ENCODE results near the gene ATF6B. TPM values are rescaled to one million over a fixed set of nuclear protein-coding genes. Genes with fewer than 3 reads are reported as not detected.

The ATF6B gene
- total RNA-seq, 1 donor from 2014 or later, result 88.4 TPM

- intact Hi-C loops (cut with DNase I), result no loop called here
- no peak for DNase-seq (ENCODE audit: low spot score)
- no peak for ATAC-seq
These were observed 12.5 kb upstream of the ATF6B start for GRCh38 chr6:32140420-32141046.

DNA sequence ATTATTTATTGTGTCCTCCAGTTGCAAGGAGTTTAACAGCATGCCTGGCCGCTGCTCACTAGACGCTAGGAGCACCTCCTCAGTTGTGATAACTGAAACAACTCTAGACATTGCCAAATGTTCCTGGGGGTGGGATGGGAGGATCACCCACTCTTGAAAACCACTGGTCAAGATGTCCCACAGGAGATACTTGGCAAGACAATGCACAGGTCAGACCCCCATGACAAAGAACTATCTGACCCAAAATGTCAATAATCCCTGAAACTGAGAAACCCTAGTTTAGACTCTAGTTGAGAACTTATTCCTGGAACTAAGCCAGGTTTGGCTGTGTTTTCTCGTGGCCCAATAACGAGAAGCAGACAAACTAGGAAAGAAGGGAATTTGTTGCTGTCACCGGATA lies 11.5 kb upstream of the ATF6B start:
- DNase-seq (ENCODE audit: low spot score), result no peak
- ATAC-seq, result no peak
- intact Hi-C loops (cut with DNase I), result no loop called here

DNA sequence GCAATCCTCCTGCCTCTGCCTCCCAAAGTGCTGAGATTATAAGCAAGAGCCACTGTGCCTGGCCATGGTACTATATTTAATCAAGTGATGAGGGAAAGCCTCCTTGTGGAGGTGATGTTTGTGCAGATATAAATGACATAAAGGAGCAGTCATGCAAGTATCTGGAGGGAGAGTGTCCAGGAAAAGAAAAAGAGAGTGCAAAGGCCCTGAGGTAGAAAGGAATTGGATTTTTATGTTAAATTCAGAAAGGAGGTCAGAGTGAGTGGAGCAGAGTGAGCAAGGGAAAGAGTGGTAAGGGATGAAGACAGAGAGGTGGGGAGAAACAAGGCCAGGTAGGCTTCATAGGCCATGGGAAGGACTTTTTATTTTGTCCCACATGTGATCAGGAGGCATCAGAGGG lies 9.4 kb upstream of the ATF6B start:
- no peak for DNase-seq (ENCODE audit: low spot score)
- intact Hi-C loops (cut with DNase I), result no loop called here
- no peak for ATAC-seq

DNA sequence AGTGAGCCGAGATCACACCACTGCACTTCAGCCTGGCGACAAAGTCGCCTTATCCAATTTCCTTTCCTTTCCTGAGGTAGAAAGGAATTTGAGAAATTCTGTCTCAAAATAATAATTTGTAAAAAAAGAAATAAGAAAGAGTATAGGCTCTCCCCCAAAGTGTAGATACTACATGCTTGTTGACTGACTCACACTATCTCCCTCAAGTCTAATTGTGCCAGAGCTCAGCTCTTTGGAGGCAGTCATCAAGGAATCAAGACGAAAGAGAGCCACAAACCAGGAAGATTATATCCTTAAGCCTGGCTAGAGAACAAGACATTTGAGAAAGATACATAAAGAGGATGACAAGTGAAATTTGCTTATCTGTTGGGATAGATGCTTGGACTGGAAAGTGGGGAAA lies 5.7 kb upstream of the ATF6B start:
- ATAC-seq, result no peak
- DNase-seq (ENCODE audit: low spot score), result no peak
- intact Hi-C loops (cut with DNase I), result no loop called here

DNA sequence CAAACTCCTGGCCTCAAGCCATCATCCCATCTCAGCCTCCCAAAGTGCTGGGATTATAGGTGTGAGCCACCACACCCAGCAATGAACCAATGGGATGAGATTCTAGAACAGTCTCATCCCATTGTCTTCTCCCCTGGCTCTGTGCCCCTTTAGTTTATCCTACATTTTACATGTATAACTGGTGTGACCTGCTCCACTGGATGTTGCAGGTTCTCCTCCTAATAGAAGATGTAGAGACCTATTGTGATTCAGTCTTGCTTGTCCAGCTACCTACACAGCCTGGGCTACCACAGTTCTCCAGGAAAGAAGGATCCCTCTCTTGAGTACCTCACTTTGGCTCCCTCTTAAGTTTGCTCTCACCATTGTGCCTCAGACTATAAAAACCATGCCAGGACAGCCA lies 4.1 kb upstream of the ATF6B start:
- no peak for ATAC-seq
- no peak for DNase-seq (ENCODE audit: low spot score)
- intact Hi-C loops (cut with DNase I), result no loop called here

DNA sequence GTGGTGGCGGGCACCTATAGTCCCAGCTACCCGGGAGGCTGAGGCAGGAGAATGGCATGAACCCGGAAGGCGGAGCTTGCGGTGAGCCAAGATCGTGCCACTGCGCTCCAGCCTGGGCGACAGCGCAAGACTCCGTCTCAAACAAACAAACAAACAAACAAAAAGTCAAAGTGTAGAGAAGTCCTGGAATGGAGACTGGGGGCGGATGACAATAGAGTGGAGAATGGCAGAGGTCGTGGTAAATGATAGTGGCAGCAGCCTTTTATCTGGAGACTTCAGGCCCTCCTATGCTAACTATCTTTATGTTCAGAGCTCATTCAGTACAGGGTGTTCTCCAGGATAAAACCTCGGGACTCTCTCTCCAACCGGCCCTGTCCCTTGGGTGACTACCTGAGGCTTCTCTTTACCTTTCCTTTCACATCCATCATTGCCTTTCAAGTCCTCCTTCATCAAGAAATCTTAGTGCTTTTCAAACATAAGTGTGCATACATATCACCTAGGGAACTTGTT lies 3.4 kb upstream of the ATF6B start:
- no peak for DNase-seq (ENCODE audit: low spot score)
- ATAC-seq, result no peak
- intact Hi-C loops (cut with DNase I), result no loop called here

- intact Hi-C loops (cut with DNase I), result no loop called here
- ATAC-seq, result peak; percentile 65
- DNase-seq (ENCODE audit: low spot score), result no peak
These were observed 1.4 kb upstream of the ATF6B start for GRCh38 chr6:32129297-32130088.

DNA sequence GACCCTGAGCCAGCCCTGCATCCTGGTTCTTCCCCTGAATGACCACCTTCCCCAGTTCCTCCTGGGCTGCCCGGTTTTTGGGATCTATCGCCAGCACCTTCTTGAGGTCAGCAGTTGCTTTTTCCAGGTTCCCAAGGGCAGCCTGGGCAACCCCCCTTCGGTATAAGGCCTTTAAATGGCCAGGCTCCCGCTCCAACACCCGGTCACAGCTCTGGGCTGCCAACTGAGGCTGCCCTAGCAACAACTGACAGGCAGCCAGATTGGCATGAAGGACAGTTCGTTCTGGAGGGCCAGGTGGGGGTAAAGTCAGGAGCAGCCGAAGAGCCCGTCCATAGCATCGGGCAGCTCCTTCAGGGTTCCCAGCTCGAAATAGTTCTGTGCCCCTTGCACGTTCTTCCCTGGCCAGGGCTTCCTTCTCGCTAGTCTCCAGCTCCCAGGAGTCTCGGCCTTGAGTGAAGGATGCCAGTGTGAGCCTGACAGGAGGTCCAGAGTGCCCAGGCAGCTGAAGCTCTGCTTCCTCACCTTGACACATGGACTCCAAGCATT lies 778 bp upstream of the ATF6B start:
- intact Hi-C loops (cut with DNase I), result no loop called here
- DNase-seq (ENCODE audit: low spot score) (peak; percentile 66), ATAC-seq (no peak)

- no peak for ATAC-seq
- no peak for DNase-seq (ENCODE audit: low spot score)
- intact Hi-C loops (cut with DNase I), result no loop called here
These were observed 683 bp downstream of the ATF6B start for GRCh38 chr6:32127409-32127716.

DNA sequence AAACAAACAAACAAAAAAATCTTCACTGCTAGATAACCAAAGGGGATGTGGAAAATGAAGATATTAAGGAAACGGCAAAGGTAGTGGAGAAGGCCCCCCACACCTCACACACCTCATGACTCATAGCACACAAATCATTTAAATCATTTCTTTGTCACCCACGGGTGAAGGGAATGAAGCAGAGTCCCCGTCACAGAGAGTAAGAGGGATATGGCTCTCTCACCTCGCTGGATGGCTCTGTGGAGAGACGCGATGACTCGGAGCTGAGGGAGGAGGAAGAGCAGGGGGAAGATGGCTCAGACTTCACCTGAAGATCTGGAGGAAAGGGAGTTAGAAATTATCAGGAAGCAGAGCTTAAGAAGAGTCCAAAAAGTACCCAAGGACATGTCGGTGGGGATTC lies 1.2 kb downstream of the ATF6B start:
- DNase-seq (ENCODE audit: low spot score) (no peak), ATAC-seq (no peak)
- intact Hi-C loops (cut with DNase I), result no loop called here

- ATAC-seq (no peak), DNase-seq (ENCODE audit: low spot score) (no peak)
- intact Hi-C loops (cut with DNase I), result no loop called here
These were observed 4.4 kb downstream of the ATF6B start for GRCh38 chr6:32123681-32124080.

DNA sequence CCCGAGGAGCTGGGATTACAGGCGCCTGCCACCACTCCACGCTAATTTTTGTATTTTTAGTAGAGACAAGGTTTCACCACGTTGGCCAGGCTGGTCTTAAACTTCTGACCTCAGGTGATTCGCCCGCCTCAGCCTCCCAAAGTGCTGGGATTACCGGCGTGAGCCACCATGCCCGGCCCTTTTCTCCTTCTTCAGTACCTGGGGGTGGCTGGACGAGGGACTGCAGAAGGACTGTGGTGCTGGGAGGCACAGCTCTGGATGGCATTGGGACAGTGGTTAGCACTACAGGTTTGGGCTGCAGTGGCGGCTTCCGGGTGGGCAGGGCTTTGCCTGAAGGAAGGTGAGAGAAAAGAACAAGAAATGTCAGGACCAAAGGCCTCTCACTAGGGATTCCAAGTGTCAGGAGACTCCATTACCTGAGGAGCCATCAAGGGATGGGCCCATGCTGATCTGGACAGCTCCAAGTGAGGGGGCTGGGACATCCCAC lies 7.4 kb downstream of the ATF6B start:
- ATAC-seq (no peak), DNase-seq (ENCODE audit: low spot score) (no peak)
- intact Hi-C loops (cut with DNase I), result no loop called here

DNA sequence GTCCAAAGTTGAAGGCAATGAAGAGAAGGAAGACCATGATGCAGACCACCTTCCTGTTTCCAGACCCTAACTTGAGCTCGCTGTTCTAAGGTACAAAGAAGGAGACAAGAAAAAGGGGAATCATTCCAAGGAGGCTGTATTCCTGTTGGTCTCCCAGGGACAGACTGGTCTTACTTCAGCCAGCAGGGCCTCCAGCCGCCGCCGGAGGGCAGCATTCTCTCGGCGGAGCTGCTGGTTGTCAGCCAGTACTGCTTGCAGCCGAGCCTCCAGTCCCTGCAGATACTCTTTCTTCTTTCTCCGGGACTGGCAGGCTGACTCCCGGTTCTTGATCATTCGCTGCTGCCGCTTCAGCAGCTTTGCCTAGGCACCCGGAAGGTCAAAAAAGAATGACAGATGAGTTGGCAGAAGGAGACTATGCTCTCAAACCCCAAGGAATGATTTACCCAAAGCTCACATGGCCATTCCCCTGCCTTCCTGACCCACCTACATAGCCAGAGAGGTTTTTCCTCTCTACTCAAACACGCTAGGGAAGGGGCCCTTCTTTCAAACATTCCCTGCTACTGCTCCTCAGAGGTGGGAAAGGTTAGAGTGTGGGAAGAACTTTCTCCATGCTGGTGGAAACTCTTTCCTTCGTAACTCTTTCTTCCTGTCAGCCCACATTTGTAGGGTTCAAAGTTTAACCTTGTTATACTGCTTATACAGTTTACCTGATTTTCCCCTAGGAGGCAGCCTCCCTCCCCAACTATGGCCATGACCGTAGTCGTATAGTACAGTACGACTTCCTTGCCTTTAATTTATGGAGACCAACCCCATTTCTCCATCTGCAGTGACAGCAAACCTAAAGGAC lies 9.0 kb downstream of the ATF6B start:
- ATAC-seq (peak; percentile 67), DNase-seq (ENCODE audit: low spot score) (peak; percentile 92)
- intact Hi-C loops (cut with DNase I), result no loop called here

DNA sequence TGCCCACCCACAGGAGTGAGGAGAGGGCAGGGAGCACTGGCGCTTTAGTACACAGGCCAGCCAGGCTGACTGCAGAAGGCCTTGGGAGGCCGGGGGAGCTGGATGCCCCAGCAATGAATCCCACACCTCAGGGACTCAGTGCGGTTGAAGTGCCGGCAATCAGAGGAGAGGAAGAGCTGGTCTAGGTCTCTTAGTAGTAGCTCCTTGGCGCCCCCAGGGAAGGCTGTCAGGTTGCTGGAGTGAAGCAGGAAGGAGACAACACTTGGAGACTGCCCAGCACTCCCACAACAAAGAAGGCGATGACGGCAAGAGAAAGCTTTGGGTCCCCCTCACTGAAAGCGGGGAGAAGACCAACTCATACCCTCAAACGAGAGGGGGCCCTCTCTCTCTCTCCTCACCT lies 10.6 kb downstream of the ATF6B start:
- DNase-seq (ENCODE audit: low spot score) (no peak), ATAC-seq (no peak)
- intact Hi-C loops (cut with DNase I), result no loop called here

GRCh38 chr6:32116674-32117073 lies 11.4 kb downstream of the ATF6B start:
- DNase-seq (ENCODE audit: low spot score), result no peak
- no peak for ATAC-seq
- intact Hi-C loops (cut with DNase I), result no loop called here

DNA sequence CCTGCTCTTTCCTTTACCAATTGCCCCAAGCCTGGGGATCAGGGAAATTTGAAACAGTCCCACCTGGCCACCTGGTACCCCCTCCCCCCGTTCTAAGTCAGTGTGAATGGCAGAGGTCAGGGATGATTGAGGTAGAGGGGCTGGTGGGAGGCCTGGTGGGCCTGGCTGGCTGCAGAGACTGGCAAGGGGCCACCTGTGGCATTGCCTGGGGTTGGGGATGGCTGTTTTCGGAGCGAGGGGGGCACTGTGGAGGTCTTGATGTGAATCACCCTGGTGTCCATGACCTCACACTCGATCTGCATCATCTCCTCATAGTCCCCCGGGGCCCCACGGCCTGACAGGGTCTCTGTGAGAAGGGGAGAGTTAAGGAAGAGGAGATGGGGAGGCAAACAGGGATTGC lies 12.4 kb downstream of the ATF6B start:
- intact Hi-C loops (cut with DNase I), result no loop called here
- DNase-seq (ENCODE audit: low spot score), result peak; percentile 63
- no peak for ATAC-seq

- DNase-seq (ENCODE audit: low spot score) (no peak), ATAC-seq (no peak)
- intact Hi-C loops (cut with DNase I), result no loop called here
These were observed 13.2 kb downstream of the ATF6B start for GRCh38 chr6:32114796-32115195.

DNA sequence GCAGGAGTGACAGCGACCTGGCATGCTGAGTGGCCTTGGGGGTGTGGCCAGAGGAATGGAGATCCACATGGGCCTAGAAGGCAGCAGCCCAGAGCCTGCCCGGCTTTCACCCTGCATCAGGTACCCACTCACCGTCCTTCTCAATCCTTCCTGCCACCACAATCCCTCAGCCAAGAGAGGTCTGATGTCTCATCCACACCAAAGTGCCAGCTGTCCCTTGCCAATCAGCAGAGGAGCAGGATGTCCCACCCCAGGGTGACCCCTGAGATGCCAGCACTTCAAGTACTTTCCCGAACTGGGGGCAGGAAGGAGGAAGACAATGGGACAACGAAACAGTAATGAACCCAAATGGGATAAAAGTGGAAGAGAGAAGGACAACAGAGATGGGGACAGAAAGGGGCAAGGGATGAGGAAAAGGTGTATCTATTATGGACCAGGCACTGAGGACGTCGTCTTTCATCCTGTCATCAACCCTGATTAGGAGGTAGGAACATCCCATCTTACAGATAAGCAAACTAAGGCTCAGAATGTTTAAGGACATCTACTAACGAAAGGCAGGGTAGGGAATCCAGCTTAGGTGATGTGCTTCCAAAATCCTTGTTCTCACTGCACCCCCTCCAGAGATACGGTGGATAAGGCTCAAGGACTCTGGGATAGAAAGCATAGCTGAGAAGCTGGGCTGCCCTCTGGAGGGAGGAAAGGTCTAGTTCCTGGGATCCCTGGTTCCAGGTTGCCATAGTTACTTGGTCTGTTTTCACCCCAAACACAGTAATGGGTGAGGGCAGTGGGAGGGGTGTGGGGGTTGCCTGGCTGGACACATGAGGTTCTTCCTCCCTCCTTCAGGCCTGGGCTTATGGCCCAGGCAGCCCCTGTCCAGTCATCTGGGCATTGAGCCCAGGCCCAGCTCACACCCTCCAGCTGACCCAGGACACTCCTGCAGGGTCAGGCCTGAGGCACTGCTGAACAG lies 14.4 kb downstream of the ATF6B start:
- DNase-seq (ENCODE audit: low spot score) (peak; percentile 90), ATAC-seq (peak; percentile 91)
- intact Hi-C loops (cut with DNase I), result no loop called here

Measured in sciatic nerve (tissue), 2 donors.